HS-27A (cell line): Measurements from ENCODE around the gene DGLUCY.
"Not testable (repeated sequence)": the region's sequence is repeated elsewhere in the genome, so short reads cannot be mapped to it uniquely, and the experiment has no call there.

Experiments used
- DNase-seq: peaks from one replicate; pipeline ENCODE4 v3.0.0-alpha.2; 2012; ENCODE audit warnings: low read depth, missing footprints

The DGLUCY gene

GRCh38 chr14:91138511-91139359, 24.9 kb downstream of the DGLUCY start:
- no peak for DNase-seq

DNA sequence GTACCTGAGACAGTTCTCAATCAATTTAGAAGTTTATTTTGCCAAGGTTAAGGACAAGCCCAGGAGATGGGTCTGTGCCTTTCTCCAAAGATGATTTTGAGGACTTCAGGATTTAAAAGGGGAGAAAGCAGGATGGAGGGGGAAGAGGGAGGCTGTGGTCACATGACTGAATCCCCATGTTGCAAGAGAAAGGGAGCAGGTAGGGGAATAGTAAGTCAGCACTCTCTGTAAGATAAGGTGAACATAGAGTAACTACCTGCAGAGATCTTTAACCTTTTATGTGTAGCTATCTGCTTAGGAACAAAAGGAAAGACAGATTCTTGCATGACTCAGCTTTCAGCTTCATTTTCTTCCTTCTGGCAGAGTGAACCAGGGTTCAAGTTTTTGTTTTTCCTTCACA, 25.9 kb downstream of the DGLUCY start:
- no peak for DNase-seq

DNA sequence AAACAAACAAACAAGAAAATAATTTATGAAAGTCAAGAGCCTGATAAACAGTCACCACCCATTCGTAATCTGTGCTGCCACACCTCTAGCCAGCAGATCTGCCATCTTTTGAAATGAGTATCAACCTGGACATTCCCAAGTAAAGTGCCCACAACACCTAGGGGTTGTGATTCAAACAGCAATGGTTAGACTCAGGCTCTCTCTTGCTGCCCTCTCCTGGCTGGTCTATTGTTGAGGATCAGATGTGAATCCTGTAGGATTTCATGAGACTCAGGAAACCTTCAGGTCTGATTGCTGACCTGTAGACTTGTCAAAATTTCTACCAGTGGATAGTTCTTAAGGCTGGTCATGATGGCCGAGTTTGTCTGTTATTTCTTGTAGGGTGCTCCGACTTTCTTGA, 26.8 kb downstream of the DGLUCY start:
- no peak for DNase-seq

DNA sequence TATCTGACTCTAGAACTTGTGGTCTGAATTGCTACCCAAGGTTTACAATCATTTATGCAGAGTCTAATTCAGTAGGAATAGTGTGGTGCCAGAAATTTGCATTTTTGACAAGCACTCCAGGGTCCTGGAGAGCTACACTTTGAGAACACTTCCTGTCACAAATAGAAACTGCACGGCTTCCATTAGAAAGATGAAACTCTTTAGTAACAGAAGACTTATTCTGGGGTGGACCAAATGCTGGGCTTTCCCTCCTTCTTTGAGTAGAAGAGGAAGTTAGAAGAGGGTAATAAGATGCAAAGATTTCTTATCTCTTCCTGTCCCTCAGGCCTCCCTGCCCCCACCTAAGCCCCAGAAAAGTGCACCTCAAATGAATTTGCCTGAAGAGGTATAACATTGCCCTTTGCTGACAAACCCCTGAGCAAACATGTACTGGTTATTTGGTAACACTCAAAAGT, 28.4 kb downstream of the DGLUCY start:
- DNase-seq, result no peak

GRCh38 chr14:91143862-91144261, 30.0 kb downstream of the DGLUCY start:
- no peak for DNase-seq

GRCh38 chr14:91144425-91145145, 30.7 kb downstream of the DGLUCY start:
- DNase-seq, result no peak

- no peak for DNase-seq
Measured at GRCh38 chr14:91145391-91146160, 31.7 kb downstream of the DGLUCY start.

- no peak for DNase-seq
Measured at GRCh38 chr14:91146661-91147060, 32.8 kb downstream of the DGLUCY start.

DNA sequence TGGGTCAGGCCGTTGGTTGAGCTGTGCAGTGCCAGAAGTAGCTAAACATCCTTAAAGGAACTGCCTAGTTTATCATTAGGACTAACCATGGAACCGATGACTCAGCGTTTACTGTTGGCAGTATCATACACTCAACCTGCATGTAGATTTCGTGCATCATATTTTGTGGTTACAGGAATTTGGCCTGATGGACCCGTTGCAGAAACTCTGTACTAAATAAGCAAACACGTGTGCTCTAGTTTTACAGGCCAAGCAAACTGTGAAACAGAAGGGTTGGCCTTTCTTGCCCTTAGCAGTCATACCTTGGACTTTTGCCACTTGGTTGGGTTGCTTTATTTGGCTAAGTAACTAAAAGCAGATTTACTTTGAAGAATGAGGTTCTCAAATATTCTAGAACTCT, 35.6 kb downstream of the DGLUCY start:
- peak; percentile 92 for DNase-seq

- DNase-seq, result no peak
Measured at GRCh38 chr14:91152499-91152898, 38.6 kb downstream of the DGLUCY start.

DNA sequence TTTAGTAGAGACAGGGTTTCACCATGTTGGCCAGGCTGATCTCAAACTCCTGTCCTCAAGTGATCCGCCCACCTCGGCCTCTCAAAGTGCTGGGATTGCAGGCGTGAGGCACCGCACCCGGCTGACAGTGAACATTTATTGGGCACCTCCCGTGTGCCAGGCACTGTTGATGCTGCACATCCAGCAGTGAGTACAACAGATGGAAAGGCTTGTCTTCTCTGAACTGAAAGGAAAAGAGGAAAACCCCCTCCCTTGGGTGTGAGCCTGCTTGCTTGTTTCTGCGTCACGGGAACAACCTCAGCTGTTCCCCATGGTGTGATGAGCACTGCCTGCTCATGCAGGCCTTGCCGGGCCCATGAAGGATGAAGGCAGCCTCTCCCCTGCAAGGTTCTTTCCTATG, 39.5 kb downstream of the DGLUCY start:
- no peak for DNase-seq

DNA sequence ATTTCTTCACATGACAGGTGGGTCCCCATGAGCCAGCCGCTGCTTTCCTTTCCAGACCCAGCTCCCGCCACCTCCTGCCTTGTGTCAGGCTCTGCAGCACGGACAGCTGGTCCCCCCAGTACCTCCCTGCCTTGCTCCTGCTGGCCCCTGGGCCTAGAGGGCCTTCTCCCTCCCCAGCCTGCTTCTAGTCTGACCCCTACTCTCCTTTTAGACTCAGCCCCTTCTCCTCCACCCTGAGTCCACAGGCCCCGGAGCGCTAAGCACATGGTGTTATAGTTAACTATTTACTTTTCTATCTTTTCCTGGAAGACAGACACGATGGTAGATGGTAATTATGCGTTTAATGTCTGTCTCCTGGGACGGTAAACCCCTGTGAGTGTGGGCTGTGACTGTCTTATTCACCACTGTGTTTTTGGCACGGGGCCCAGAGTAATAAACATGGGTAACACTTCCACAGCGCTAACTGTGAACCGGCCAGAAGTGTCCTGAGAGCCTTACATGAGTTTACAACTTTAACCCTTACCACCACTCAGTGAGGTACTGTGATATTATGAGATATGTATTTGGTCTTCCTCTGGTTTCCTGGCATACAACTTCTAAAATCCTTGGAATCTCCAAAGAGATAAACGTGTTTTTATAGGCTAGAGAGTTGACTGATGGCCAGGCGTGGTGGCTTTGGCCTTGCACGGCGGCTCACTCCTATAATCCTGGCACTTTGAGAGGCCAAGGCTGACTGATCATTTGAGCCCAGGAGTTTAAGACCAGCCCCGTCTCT, 41.2 kb downstream of the DGLUCY start:
- no peak for DNase-seq

- no peak for DNase-seq
Measured at GRCh38 chr14:91155626-91156089, 41.8 kb downstream of the DGLUCY start.

- DNase-seq, result not testable (repeated sequence)
Measured at GRCh38 chr14:91156142-91156666, 42.3 kb downstream of the DGLUCY start.

DNA sequence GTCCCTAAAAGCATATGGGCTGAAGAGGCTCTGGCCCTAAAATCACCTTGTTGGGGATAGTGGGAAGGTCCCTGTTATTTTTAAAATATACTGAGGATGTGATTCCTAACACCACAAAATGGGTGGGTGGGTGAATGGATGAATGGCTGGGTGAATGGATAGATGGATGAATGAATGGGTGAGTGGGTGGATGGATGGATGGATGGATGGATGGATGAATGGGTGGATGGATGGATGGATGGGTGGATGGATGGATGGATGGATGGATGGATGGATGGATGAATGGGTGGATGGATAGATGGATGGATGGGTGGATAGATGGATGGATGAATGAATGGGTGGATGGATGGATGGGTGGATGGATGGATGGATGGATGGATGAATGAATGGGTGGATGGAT, 43.0 kb downstream of the DGLUCY start:
- DNase-seq, result not testable (repeated sequence)

DNA sequence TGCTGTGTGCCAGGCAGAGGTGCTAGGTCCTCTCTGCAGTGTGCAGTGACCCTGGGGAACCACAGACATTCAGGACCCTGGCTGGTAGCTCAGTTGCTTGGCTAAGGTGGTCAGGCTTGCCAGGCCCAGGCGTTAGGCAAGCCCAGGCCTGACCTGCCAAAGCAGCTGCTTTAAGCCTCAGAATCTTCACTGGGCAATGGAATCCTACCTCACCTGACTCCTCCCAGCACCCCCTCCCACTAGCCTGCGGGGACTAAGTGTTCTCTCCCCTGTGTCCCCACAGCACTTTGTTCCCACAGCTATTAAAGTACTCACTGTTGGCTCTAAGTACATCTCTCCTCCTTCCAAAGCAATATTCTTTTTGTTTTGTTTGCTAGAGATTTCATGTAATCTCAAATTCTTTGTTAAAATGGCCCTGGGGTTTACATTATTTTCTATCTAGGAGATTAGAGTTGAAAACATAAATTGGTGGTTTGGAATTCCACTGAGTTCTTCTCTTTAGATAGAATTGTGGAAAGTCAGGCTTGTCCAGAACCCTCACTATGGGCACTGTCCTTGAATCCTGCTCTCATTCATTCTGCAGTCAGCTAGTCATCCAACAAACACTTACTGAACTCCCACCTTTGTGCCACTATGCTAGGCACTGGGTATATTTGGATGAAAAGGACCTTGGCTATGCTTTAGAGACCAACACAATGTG, 44.4 kb downstream of the DGLUCY start:
- DNase-seq, result no peak

DNA sequence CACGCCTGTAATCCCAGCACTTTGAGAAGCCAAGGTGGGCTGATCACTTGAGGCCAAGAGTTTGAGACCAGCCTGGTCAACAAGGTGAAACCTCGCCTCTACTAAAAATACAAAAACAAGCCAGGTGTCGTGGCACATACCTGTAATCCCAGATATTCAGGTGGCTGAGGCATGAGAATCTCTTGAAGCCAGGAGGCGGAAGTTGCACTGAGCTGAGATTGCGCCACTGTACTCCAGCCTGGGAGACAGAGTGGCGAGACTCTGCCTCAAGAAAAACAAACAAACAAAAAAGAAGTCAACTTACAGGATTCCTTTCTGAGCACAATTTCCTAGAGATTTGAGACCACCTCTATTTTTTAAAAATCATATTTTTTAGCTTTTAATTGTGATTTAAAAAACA, 45.3 kb downstream of the DGLUCY start:
- no peak for DNase-seq

DNA sequence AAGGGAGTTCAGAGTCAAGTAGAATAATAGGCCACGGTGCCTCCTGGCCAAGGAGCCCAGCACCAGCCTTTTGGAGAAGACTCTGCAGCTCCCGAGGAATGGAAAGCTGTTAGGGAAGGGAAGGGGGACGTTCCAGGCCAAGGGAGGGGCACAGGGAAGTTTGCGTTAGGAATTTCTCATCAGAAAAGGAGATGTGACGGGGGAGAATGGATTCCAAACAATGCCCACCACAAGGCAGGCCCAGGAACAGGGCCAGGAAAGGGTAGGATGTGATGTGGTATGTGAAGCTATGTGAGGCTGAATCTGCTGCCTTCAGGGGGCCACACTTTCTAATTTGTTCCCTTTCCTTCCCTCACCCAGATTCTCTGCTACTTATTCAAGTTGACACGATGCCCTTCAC, 46.0 kb downstream of the DGLUCY start:
- DNase-seq, result no peak

DNA sequence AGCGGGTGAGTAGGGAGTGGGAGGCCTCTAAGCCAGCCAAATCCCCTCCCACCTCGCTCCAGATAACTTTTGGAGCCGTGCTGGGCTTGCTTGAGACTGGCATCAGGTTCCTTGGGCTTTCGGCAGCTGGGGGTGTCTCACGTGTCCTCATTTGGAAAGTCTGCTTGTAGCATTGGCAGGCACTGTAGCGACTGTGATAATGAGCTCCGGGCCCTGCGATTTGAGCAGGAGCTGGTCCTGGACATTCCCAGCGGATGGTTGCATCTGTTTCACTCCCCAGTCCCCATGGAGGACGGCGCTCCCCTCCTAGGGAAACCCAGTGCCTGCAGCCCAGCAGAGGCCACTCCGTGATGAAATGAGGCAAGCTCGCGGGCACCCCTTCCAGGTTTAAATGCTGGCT, 49.4 kb downstream of the DGLUCY start:
- no peak for DNase-seq

DNA sequence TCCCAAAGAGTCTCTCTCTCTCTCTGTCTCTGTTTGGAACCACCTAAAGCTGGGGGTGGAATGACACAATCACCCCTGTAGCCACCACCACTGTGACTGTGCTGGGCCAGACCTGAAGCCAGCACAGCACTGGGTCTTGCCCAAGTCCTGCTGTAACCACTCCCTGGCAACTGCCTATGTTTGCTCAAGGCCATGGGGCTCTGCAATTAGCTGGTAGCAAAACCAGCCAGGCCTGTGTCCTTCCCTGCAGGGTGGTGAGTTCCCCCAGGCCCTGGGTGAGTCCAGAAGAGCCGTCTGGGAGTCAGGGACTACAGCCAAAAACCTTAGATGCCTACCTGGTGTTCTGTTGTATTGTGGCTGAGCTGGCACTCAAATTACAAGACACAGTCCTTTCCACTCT, 50.8 kb downstream of the DGLUCY start:
- DNase-seq, result no peak

DNA sequence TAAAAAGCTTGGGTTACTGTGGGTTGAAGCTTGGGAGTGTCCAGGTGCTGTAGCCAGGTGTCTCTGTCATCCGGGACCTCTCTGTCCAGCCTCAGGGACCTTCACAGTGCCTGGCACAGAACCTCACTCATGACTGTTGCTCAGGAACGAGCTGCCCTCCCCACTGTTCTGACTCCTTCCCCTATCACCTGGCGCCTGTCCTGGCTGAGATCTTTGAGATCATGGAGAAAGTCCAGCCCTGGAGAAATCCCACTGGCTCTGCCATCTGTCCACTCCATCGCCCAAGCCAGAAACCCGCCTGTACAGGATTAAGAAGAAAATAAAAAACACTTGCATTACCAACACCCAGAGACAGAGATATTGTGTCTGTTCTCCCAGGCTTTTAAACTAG, 53.5 kb downstream of the DGLUCY start:
- no peak for DNase-seq
